Measurements from ENCODE around the gene TTC29.

DNA sequence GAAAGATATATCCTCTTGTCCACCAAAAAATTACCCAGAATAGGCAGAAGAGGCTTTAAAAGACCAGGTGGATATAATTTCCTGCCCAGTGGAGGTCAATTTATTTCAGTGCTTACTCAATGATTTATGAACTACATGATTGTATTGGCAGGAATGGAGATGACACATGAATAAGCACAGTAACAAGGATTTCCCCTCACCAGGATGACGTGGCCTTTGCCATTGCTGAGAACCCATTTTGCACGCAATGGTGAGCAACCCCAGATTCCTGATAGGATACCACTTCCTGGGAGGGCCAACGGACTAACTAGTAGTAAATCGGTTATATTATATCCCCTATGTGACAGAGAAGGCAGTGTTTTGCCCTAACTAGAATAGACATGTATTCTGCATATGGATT is 11.6 kb upstream of the TTC29 start:
- TF ChIP-seq, protein P1, sequence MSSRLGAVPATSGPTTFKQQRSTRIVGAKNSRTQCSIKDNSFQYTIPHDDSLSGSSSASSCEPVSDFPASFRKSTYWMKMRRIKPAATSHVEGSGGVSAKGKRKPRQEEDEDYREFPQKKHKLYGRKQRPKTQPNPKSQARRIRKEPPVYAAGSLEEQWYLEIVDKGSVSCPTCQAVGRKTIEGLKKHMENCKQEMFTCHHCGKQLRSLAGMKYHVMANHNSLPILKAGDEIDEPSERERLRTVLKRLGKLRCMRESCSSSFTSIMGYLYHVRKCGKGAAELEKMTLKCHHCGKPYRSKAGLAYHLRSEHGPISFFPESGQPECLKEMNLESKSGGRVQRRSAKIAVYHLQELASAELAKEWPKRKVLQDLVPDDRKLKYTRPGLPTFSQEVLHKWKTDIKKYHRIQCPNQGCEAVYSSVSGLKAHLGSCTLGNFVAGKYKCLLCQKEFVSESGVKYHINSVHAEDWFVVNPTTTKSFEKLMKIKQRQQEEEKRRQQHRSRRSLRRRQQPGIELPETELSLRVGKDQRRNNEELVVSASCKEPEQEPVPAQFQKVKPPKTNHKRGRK (CRISPR knock-in tag; IDR thresholded peaks at IDR 0.05; ENCODE audit: borderline replicate concordance): no peak
- TF ChIP-seq, protein P2, sequence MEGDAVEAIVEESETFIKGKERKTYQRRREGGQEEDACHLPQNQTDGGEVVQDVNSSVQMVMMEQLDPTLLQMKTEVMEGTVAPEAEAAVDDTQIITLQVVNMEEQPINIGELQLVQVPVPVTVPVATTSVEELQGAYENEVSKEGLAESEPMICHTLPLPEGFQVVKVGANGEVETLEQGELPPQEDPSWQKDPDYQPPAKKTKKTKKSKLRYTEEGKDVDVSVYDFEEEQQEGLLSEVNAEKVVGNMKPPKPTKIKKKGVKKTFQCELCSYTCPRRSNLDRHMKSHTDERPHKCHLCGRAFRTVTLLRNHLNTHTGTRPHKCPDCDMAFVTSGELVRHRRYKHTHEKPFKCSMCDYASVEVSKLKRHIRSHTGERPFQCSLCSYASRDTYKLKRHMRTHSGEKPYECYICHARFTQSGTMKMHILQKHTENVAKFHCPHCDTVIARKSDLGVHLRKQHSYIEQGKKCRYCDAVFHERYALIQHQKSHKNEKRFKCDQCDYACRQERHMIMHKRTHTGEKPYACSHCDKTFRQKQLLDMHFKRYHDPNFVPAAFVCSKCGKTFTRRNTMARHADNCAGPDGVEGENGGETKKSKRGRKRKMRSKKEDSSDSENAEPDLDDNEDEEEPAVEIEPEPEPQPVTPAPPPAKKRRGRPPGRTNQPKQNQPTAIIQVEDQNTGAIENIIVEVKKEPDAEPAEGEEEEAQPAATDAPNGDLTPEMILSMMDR (IDR thresholded peaks at IDR 0.05): no peak
- TF ChIP-seq, protein P3, sequence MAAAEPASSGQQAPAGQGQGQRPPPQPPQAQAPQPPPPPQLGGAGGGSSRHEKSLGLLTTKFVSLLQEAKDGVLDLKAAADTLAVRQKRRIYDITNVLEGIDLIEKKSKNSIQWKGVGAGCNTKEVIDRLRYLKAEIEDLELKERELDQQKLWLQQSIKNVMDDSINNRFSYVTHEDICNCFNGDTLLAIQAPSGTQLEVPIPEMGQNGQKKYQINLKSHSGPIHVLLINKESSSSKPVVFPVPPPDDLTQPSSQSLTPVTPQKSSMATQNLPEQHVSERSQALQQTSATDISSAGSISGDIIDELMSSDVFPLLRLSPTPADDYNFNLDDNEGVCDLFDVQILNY (CRISPR knock-in tag; IDR thresholded peaks at IDR 0.05): no peak
- TF ChIP-seq, protein P4, sequence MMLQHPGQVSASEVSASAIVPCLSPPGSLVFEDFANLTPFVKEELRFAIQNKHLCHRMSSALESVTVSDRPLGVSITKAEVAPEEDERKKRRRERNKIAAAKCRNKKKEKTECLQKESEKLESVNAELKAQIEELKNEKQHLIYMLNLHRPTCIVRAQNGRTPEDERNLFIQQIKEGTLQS (CRISPR knock-in tag; conservative IDR thresholded peaks at IDR 0.05): no peak
